Astrocyte of the cerebellum (primary cell): ENCODE data around the gene CKMT2.

Experiments used
- DNase-seq: peaks from one replicate; pipeline ENCODE4 v3.0.0-alpha.2; 2011; ENCODE audit warnings: low read depth
- H3K4me3 ChIP-seq: 2 replicates; pipeline ENCODE4 v1.5.1; 2011; ENCODE audit warnings: mild to moderate bottlenecking, low read depth, low read length, moderate library complexity
- in situ Hi-C: cut with HindIII; loops from 2 replicates; pipeline ENCODE4 v1.10.0; 2017; ENCODE audit warnings: low sequenced_read_pairs
- TF ChIP-seq, protein P1 (sequence below): IDR thresholded peaks from 2 replicates; pipeline ENCODE4 v1.5.1; 2012; ENCODE audit warnings: low read length, low read depth, moderate library complexity, mild to moderate bottlenecking; ENCODE audit errors: missing control alignments

CKMT2 gene

GRCh38 chr5:81226286-81226685 lies 6.8 kb upstream of the CKMT2 start:
- no peak overlapping the region for H3K4me3 ChIP-seq
- DNase-seq = no peak
- in situ Hi-C loops = no loop called here
- TF ChIP-seq, protein P1, sequence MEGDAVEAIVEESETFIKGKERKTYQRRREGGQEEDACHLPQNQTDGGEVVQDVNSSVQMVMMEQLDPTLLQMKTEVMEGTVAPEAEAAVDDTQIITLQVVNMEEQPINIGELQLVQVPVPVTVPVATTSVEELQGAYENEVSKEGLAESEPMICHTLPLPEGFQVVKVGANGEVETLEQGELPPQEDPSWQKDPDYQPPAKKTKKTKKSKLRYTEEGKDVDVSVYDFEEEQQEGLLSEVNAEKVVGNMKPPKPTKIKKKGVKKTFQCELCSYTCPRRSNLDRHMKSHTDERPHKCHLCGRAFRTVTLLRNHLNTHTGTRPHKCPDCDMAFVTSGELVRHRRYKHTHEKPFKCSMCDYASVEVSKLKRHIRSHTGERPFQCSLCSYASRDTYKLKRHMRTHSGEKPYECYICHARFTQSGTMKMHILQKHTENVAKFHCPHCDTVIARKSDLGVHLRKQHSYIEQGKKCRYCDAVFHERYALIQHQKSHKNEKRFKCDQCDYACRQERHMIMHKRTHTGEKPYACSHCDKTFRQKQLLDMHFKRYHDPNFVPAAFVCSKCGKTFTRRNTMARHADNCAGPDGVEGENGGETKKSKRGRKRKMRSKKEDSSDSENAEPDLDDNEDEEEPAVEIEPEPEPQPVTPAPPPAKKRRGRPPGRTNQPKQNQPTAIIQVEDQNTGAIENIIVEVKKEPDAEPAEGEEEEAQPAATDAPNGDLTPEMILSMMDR = no peak

DNA sequence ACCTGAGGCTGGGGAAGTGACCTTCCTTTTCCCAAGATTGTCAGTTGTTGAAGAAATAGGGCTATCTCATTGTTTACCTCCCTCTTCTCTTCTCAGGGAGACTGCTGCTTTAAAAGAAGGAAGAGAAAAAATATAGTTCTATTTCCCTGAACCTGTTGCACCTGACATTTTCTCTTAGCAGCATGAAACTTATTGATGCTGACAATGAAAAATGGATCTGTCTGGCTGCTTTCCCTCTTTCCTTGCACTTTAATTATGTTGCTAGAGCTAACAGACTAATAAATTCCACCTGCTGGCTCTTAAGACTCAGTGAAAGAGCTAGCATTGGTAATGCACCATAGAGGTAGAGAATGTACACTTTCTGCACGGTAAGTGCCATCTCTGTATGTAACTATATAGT lies 6.2 kb upstream of the CKMT2 start:
- TF ChIP-seq, protein P1 = no peak
- no peak overlapping the region for H3K4me3 ChIP-seq
- DNase-seq = no peak
- in situ Hi-C loops = no loop called here

- in situ Hi-C loops = no loop called here
- TF ChIP-seq, protein P1 = no peak
- DNase-seq = no peak
- H3K4me3 ChIP-seq = no peak overlapping the region
Measured at GRCh38 chr5:81228084-81228483, 5.0 kb upstream of the CKMT2 start.

GRCh38 chr5:81230416-81230815 lies 2.7 kb upstream of the CKMT2 start:
- no peak for DNase-seq
- in situ Hi-C loops = no loop called here
- no peak overlapping the region for H3K4me3 ChIP-seq
- TF ChIP-seq, protein P1 = no peak

DNA sequence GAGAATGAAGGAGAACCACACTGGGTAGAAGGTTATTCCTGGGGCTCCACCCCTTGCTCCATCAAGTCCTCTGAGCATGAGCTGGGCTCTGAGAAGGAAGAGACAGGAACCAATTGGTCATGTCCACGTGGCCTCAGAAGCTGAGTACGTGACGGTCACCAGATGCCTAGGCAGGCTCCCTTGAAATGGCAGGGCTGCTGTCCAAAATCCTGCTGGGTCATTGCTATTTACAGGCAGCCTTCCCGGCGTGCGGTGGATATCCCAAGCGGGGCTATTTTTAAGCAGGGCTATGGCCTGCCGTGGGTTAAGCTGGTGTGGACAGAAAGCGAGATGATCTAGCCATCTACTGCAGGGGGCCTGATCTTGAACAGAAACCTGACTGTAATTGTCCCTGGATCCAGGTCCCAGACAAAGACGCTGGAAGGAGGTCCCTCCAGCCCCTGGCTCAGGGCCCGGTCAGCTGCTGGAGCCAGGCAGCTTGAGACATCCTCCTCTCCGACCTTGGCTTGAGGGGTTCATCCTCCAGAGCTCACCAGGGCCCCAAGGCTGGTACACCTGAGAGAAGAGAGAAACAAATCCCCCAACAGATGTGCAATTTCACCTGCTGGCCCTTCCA lies 550 bp upstream of the CKMT2 start:
- H3K4me3 ChIP-seq = no peak overlapping the region
- in situ Hi-C loops = no loop called here
- DNase-seq = no peak
- TF ChIP-seq, protein P1 = no peak

DNA sequence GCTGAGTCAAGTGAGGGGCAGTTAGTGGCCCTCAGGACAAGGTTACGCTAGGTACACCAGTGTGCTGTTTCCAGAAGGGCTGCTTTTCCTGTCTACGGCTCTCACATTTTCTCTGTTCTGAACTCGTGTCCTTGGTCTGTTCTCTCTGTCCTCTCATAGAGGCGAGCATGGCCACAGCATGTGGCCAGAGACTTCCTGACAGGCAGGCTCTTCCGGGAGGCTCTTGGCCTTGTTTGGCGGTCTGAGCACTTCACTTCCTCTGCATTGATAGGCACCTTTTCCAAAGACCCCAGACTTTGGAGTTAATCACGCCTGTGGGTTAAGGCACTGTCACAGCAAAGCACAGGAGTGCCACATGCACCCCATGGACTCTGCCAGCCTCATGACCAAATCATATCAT lies 1.2 kb downstream of the CKMT2 start:
- in situ Hi-C loops = no loop called here
- DNase-seq = no peak
- TF ChIP-seq, protein P1 = no peak
- no peak overlapping the region for H3K4me3 ChIP-seq
